GM12878 (cell line): ENCODE data around the gene MYO1H. TPM values are rescaled to one million over a fixed set of nuclear protein-coding genes. Genes with fewer than 3 reads are reported as not detected.

ENCODE experiments used
- ATAC-seq: fragments of 200-7000 bp; cut with Tn5 transposase; 3 replicates; pipeline ENCODE4 v1.9.1; 2020; ENCODE audit warnings: mild to moderate bottlenecking, moderate library complexity
- BruUV-seq: library from RNA; stranded (reverse); fragments of 400-500 nt; replicated peaks from 2 replicates; lab custom pipeline; 2021; lab: Mats Ljungman, UMichigan
- CTCF ChIA-PET: fragments of 300-600 bp; sonication (Branson Sonifier 250); formaldehyde crosslinking; extraction: SDS; loops from one replicate; lab custom pipeline; 2021; ENCODE audit warnings: inconsistent platforms; lab: Yijun Ruan, JAX
- POLR2A ChIA-PET: fragments of 350-600 bp; formaldehyde crosslinking; extraction: SDS; loops from one replicate; lab custom pipeline; 2021; ENCODE audit warnings: inconsistent platforms; lab: Charles Lee
- RAD21 ChIA-PET: fragments of 300-600 bp; sonication (Branson Sonifier 250); formaldehyde crosslinking; loops from one replicate; lab custom pipeline; 2023; ENCODE audit warnings: antibody characterized with exemption; ENCODE audit not compliant: unreplicated experiment; lab: Charles Lee
- SMC1A ChIA-PET: fragments of 300-600 bp; sonication (Branson Sonifier 250); formaldehyde crosslinking; loops from one replicate; lab custom pipeline; 2023; ENCODE audit not compliant: unreplicated experiment, uncharacterized antibody; lab: Charles Lee
- DNase-seq: peaks from one replicate; pipeline ENCODE4 v3.0.0-alpha.2; 2011; ENCODE audit warnings: low read depth, low spot score
- FAIRE-seq: peaks from 3 replicates; lab custom pipeline; 2011; peaks lifted over from hg19 to GRCh38; lab: Jason Lieb, UNC
- H2AFZ ChIP-seq: 2 replicates; pipeline ENCODE4 v1.6.0; 2011; ENCODE audit warnings: low read depth, low read length, control low read depth; ENCODE audit not compliant: control insufficient read depth
- H3K27ac ChIP-seq: 2 replicates; pipeline ENCODE4 v1.5.1; 2011; ENCODE audit warnings: control low read depth; ENCODE audit not compliant: control insufficient read depth, insufficient read depth
- H3K27me3 ChIP-seq, 2 experiments: replicated peaks in 1 of 2; 2 replicates each; pipeline versions ENCODE4 v1.6.0 to v1.6.1; 2011; ENCODE audit warnings: low read length in 1 of 2; ENCODE audit not compliant: control insufficient read depth in 2 of 2, insufficient read depth in 2 of 2
- H3K36me3 ChIP-seq, 2 experiments: 2 replicates each; pipeline ENCODE4 v1.5.1; 2011; ENCODE audit warnings: low read length in 1 of 2; ENCODE audit not compliant: control insufficient read depth in 2 of 2, insufficient read depth in 2 of 2
- H3K4me1 ChIP-seq: 2 replicates; pipeline ENCODE4 v1.6.1; 2011; ENCODE audit warnings: mild to moderate bottlenecking, low read length, moderate library complexity, mixed read lengths; ENCODE audit not compliant: control insufficient read depth, insufficient read depth
- H3K4me2 ChIP-seq: 2 replicates; pipeline ENCODE4 v1.6.0; 2011; ENCODE audit warnings: control low read depth; ENCODE audit not compliant: control insufficient read depth, insufficient read depth
- H3K4me3 ChIP-seq: fragments of 200-600 bp; sonication (generic); 2 replicates; pipeline ENCODE4 v1.5.1; 2016
- H3K79me2 ChIP-seq: 2 replicates; pipeline ENCODE4 v1.6.0; 2011; ENCODE audit warnings: low read length; ENCODE audit not compliant: control insufficient read depth, insufficient read depth
- H3K9ac ChIP-seq: 2 replicates; pipeline ENCODE4 v1.8.0; 2011; ENCODE audit warnings: low read length, control low read depth, mixed read lengths; ENCODE audit not compliant: control insufficient read depth, insufficient read depth
- H3K9me3 ChIP-seq: replicated peaks from 3 replicates; pipeline ENCODE4 v1.5.1; 2011; ENCODE audit warnings: mild to moderate bottlenecking, low read length; ENCODE audit not compliant: control insufficient read depth, insufficient read depth
- H4K20me1 ChIP-seq: 2 replicates; pipeline ENCODE4 v1.6.0; 2011; ENCODE audit not compliant: control insufficient read depth, insufficient read depth
- ASH2L ChIP-seq: fragments of 300-600, 200-600 bp; sonication (generic); IDR thresholded peaks from 2 replicates; pipeline ENCODE4 v1.6.1; 2017; ENCODE audit warnings: low read depth, mild to moderate bottlenecking, borderline replicate concordance
- HDAC2 ChIP-seq: fragments of 200-600 bp; sonication (generic); IDR thresholded peaks from 2 replicates; pipeline ENCODE4 v1.6.1; 2017
- KDM1A ChIP-seq: fragments of 200-600 bp; sonication (generic); IDR thresholded peaks from 2 replicates; pipeline ENCODE4 v1.6.1; 2016; ENCODE audit warnings: borderline replicate concordance
- NBN ChIP-seq: fragments of 450-650 bp; IDR thresholded peaks from 2 replicates; pipeline ENCODE4 v1.6.1; 2016
- POLR2AphosphoS5 ChIP-seq: IDR thresholded peaks from 2 replicates; pipeline ENCODE4 v1.6.1; 2011; ENCODE audit warnings: mild to moderate bottlenecking, low read length, inconsistent platforms
- RBBP5 ChIP-seq: fragments of 200-600 bp; sonication (generic); conservative IDR thresholded peaks from 2 replicates; pipeline ENCODE4 v1.6.1; 2016
- RELA ChIP-seq: fragments of 450-650 bp; IDR thresholded peaks from 2 replicates; pipeline ENCODE4 v1.8.0; 2014; ENCODE audit warnings: borderline replicate concordance; ENCODE audit not compliant: partially characterized antibody
- YBX1 ChIP-seq: fragments of 450-650 bp; IDR thresholded peaks from 2 replicates; pipeline ENCODE4 v1.6.1; 2016; ENCODE audit warnings: antibody characterized with exemption
- ZNF217 ChIP-seq: fragments of 450-650 bp; IDR thresholded peaks from 2 replicates; pipeline ENCODE4 v1.6.1; 2017; ENCODE audit warnings: antibody characterized with exemption, mild to moderate bottlenecking
- ZNF24 ChIP-seq: fragments of 450-650 bp; IDR thresholded peaks from 2 replicates; pipeline ENCODE4 v1.6.1; 2017; ENCODE audit warnings: antibody characterized with exemption, mild to moderate bottlenecking
- ZNF622 ChIP-seq: fragments of 450-650 bp; IDR thresholded peaks from 2 replicates; pipeline ENCODE4 v1.6.1; 2017; ENCODE audit warnings: mild to moderate bottlenecking, inconsistent platforms
- WGBS: methylation state at CpG from one replicate; pipeline ENCODE4 v1.1.6; 2016; ENCODE audit warnings: low lambda C conversion rate; ENCODE audit not compliant: insufficient replicate concordance, insufficient coverage; ENCODE audit errors: missing lambda C conversion rate; 5-methylcytosine and 5-hydroxymethylcytosine counted together
- in situ Hi-C: fragments of 300-500 bp; cut with MboI; formaldehyde crosslinking; loops from 9 replicates; pipeline ENCODE4 v1.14.3; 2018; ENCODE audit warnings: mixed read lengths
- intact Hi-C: fragments of 100-400 bp; cut with micrococcal nuclease; formaldehyde crosslinking; loops from one replicate; pipeline ENCODE4 v1.14.2; 2022; ENCODE audit not compliant: unreplicated experiment
- polyA plus RNA-seq, 11 experiments: library from polyadenylated mRNA; depleted of rRNA in 4 of 11; unstranded in 6 of 11; stranded (reverse) in 5 of 11; fragments of >200 nt; fragmentation: Nextera tagmentation in 4 of 11; fragmentation: Illumina TruSeq in 1 of 11; extraction: Ambion mirVana in 4 of 11; extraction: Trizol in 1 of 11; gene quantifications; 1 replicate in 1 of 11; 2 replicates in 10 of 11; pipeline versions ENCODE4 v1.2.1 to v1.2.3, GENCODE V29; 2011 to 2016; ENCODE audit warnings: inconsistent platforms in 2 of 11, missing spikeins in 2 of 11, low read depth in 1 of 11
- total RNA-seq, 4 experiments: library from RNA; depleted of rRNA in 3 of 4; stranded (reverse); fragments of >200 nt in 3 of 4; fragmentation: Illumina TruSeq in 1 of 4; extraction: Trizol in 1 of 4; gene quantifications; 2 replicates each; pipeline versions ENCODE4 v1.2.1 to v1.2.3, GENCODE V29; 2013 to 2021
- TF ChIP-seq, protein P1 (sequence below): fragments of 450-650 bp; IDR thresholded peaks from 2 replicates; pipeline ENCODE4 v1.6.1; 2016; ENCODE audit warnings: mild to moderate bottlenecking

The MYO1H gene
- total and polyA plus RNA-seq, 10 of the 15 experiments (the other 5 are each of a cell fraction or from before 2014, with no cell fraction given): 0.05 TPM; not detected in 9

DNA sequence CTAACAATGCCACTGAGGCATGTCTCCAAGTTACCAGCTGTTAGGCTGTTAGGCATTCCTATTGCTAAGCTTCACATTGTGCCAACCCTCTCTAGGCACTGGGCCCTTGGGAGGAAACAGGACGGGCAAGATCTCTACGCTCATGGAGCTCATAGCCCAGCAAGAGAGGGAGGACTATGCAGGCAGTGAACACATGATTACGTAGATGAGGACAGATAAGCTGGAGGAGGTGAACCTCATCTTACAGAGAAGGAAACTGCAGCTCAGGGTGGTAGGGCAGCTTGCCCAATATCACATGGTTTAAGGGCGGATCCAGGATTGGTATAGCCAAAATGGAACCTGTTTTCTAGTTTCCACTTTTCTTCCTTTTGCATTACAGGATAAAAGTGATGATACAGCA is 137.5 kb downstream of the MYO1H start:
- in situ Hi-C loops: no loop called here

More for the DNA sequence above, 137.5 kb downstream of the MYO1H start:
- Histone ChIP-seq H3K79me2 (no peaks in the 10 kb centered on the region), H3K4me1 (no peaks in the 10 kb centered on the region), H3K36me3 (peaks cover 4 to 17% of the 10 kb centered on the region in 2 experiments), H4K20me1 (no peaks in the 10 kb centered on the region), H3K4me3 (no peak overlapping the region), H3K4me2 (no peak overlapping the region), H3K27me3 (no peaks in the 10 kb centered on the region), H2AFZ (no peak overlapping the region), H3K27ac (no peak overlapping the region), H3K9ac (no peak overlapping the region), H3K9me3 (no peaks in the 10 kb centered on the region)
- BruUV-seq: no TSS peak
- intact Hi-C loops: no loop called here
- no peak for DNase-seq
- ChIA-PET RAD21 (no interaction called here), CTCF (no interaction called here), SMC1A (no interaction called here), POLR2A (interaction anchor here (0.7 kb wide), 1 partner anchor 370 kb away, joined by 4 read pairs; no protein-coding TSS in a partner anchor)
- no peak for ATAC-seq
- 78% methylated on average over 4 of the region's 4 CpGs for WGBS
- FAIRE-seq: no peak
- TF ChIP-seq NBN (no peak), KDM1A (no peak), YBX1 (no peak), ZNF217 (no peak), ZNF622 (no peak), ZNF24 (no peak), HDAC2 (no peak), ASH2L (no peak), RBBP5 (no peak), RELA (no peak), POLR2AphosphoS5 (no peak)
- TF ChIP-seq, protein P1, sequence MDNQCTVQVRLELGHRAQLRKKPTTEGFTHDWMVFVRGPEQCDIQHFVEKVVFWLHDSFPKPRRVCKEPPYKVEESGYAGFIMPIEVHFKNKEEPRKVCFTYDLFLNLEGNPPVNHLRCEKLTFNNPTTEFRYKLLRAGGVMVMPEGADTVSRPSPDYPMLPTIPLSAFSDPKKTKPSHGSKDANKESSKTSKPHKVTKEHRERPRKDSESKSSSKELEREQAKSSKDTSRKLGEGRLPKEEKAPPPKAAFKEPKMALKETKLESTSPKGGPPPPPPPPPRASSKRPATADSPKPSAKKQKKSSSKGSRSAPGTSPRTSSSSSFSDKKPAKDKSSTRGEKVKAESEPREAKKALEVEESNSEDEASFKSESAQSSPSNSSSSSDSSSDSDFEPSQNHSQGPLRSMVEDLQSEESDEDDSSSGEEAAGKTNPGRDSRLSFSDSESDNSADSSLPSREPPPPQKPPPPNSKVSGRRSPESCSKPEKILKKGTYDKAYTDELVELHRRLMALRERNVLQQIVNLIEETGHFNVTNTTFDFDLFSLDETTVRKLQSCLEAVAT: no peak
